Ovary (tissue), 9 donors: Measurements from ENCODE around the gene URM1. TPM values are rescaled to one million over a fixed set of nuclear protein-coding genes. Genes with fewer than 3 reads are reported as not detected.

Source experiments
- DNase-seq, 5 donors: peaks; one replicate each; pipeline ENCODE4 v3.0.0-alpha.2; 2019 to 2020
- H3K27ac ChIP-seq, 2 donors: fragments of 200-600 bp; one replicate each; pipeline versions ENCODE4 v1.5.1 to v1.8.0; 2019 to 2022
- H3K27me3 ChIP-seq: fragments of 200-600 bp; one replicate; pipeline ENCODE4 v1.8.0; 2022
- H3K36me3 ChIP-seq: fragments of 200-600 bp; sonication (generic); one replicate; pipeline ENCODE4 v1.5.1; 2019
- H3K4me1 ChIP-seq: one replicate; pipeline ENCODE4 v1.8.1; 2013; ENCODE audit warnings: mild to moderate bottlenecking, moderate library complexity; ENCODE audit not compliant: insufficient read depth
- H3K4me3 ChIP-seq: fragments of 200-600 bp; sonication (generic); one replicate; pipeline ENCODE4 v1.5.1; 2017
- H3K9me3 ChIP-seq, 2 donors: fragments of 200-600 bp in 1 of 2; sonication (generic) in 1 of 2; one replicate each; pipeline versions ENCODE4 v1.5.1 to v1.8.1; 2013 to 2019; ENCODE audit warnings: mild to moderate bottlenecking in 1 of 2, moderate library complexity in 1 of 2
- CTCF ChIP-seq, 3 donors: fragments of 450-650 bp in 2 of 3; fragments of 200-600 bp in 1 of 3; IDR thresholded peaks; one replicate each; pipeline versions ENCODE4 v1.5.1 to v1.8.0; 2016 to 2022; ENCODE audit warnings: antibody characterized with exemption in 3 of 3, mild to moderate bottlenecking in 1 of 3
- EP300 ChIP-seq: sonication (generic); formaldehyde crosslinking; IDR thresholded peaks from one replicate; pipeline ENCODE4 v1.6.1; 2017; ENCODE audit warnings: antibody characterized with exemption
- POLR2A ChIP-seq: fragments of 450-650 bp; IDR thresholded peaks from one replicate; pipeline ENCODE4 v1.6.1; 2017; ENCODE audit warnings: antibody characterized with exemption, mild to moderate bottlenecking, moderate library complexity
- WGBS, 3 donors: extraction: QIAGEN DNeasy Blood & Tissue Kit in 1 of 3; methylation state at CpG; one replicate each; pipeline versions ENCODE4 v1.1.5 to v1.1.7; 2013 to 2017; 5-methylcytosine and 5-hydroxymethylcytosine counted together
- intact Hi-C, 4 donors: fragments of 100-400 bp; cut with DNase I; formaldehyde crosslinking; loops; one replicate each; pipeline versions ENCODE4 v1.11.0 to v1.15.1; 2022 to 2023
- polyA plus RNA-seq, 2 donors: library from polyadenylated mRNA; stranded (reverse); fragments of 200-250 nt in 1 of 2; fragments of 350-450 nt in 1 of 2; fragmentation: Illumina TruSeq in 1 of 2; extraction: RNeasy Lipid Tissue Mini Kit (QIAGEN cat#74804) in 1 of 2; gene quantifications; one replicate each; pipeline ENCODE4 v1.2.3, GENCODE V29; 2013 to 2014
- total RNA-seq, 7 donors: library from RNA; depleted of rRNA in 2 of 7; stranded (reverse); fragments of >200 nt in 2 of 7; fragmentation: NEBNext Ultra II Directional in 3 of 7; extraction: Animal tissue kit (Norgen Biotek cat#: 25700) in 3 of 7; gene quantifications; one replicate each; pipeline versions ENCODE4 v1.1.0 to v1.2.4, GENCODE V29; 2016 to 2023
- donor health status: DM: no; HTN: no; CAD: no; lungs with moderate emphysema.
- donor health status: DM: no; HTN: no; CAD: no.
- donor health status: Bipolar disorder and iron deficiency.
- donor health status: DM: yes; HTN: yes; CAD: no.
- donor health status: DM: no; HTN: no; CAD: no.
- donor health status: DM: yes; HTN: yes; CAD: no.

The URM1 gene
- total and polyA plus RNA-seq, 9 donors, result 20.5 to 51.4 (median 36.0) TPM

DNA sequence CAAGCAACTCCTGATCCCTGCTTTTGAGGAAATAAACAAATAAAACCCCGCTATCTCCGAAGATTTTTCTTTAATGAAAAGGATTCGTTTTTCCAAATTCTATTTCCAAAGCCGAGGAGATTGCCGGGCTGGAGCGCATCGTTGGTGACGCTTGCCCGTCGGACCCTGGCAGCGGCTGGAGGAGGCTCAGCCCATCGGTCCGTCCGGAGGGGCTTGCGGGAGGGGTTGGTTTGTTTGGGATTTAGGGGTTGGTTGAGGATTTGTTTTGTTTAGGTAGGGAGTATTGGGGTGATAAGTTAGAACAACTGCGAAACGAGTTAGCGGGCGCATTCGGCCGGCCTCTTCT is 20.8 kb downstream of the URM1 start:
- Histone ChIP-seq H3K4me1 (no peaks in the 10 kb centered on the region), H3K27ac (no peak overlapping the region), H3K36me3 (no peaks in the 10 kb centered on the region), H3K27me3 (no peaks in the 10 kb centered on the region), H3K4me3 (no peak overlapping the region), H3K9me3 (no peaks in the 10 kb centered on the region)
- intact Hi-C loops, result no loop called here
- TF ChIP-seq POLR2A (no peak), CTCF (IDR thresholded peaks at IDR 0.05) (no peak), EP300 (no peak)
- 89 to 92% (median 89%) methylated on average over 21 of the region's 21 CpGs for WGBS, 3 donors
- no peak for DNase-seq

DNA sequence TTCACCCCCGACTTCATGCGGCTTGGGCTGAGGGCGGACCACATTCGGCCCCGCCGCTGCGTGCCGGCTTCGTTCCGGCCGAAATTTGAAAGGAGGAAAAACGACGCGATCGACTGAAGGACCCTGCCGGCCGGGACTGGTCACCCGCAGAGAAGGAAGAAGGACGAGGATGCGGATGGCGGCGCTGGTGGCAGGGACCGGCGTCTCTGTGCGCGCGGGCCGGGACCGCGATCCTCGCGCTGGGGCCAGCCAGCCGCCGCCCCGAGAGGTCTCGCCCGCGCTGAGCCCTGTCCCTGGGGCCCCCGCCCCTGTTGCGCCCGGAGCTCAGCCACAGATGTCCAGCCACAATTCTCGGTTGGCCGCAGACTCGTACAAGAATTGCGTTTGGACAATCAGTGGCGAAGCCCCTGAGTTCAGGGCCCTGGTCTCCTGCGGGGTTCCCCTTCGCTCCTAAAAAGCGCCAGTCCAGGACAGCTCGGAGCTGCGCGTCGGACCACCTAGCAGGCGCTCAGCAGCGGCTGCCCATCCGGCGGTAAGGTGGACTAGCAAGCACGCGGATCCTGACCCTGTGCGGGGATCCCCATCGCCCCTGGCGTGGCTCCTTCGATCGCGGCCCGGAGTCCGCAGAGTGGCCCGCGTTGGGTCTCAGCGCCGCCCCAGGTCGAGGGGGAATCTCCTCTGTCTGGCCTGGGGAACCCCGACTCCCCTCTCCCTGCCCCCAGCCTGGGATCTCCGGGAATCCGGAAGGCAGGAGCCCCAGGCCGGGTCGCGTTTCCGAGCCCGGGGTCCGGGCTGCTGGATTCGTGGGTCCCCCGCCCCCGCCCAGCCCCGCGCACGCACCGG is 21.3 kb downstream of the URM1 start:
- Histone ChIP-seq H3K27me3 (no peaks in the 10 kb centered on the region), H3K9me3 (no peaks in the 10 kb centered on the region), H3K4me3 (no peak overlapping the region), H3K4me1 (no peaks in the 10 kb centered on the region), H3K36me3 (no peaks in the 10 kb centered on the region), H3K27ac (no peak overlapping the region)
- TF ChIP-seq CTCF (IDR thresholded peaks at IDR 0.05), result no peak
- TF ChIP-seq EP300, result no peak
- TF ChIP-seq POLR2A, result no peak
- DNase-seq, result no peak
- intact Hi-C loops, result no loop called here
- WGBS, 3 donors, result 85 to 86% (median 85%) methylated on average over 68 to 88 of the region's 88 CpGs

DNA sequence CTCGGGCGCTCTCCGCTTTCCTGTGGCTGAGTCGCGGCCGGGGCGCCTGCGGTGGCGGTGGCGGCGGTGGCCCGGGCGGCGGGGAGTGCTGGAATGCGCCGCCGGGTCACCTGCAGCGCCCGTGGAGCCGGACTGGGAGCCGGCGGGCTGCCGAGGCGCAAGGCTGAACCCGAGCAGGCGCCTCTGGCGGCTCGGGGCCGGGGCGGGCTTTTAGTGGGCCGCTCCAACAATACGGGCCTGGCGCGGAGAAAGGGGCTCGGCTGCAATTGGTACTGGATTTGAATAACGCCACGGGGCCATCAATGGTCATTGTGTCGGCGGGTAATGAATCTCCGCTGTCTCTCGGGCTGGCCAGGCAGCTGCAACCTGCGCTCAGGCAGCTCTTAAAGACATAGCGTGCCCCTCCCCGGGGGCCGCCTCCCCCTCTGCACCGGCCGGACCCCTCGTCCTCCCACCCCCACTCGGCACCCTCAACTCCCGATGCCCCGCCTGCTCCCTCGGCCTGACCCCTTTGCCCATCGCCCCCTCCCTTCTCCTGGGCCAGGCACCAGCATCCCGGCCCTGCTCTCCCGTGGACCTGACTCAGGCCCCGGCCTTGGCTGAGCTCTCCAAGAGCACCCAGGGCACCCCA is 22.1 kb downstream of the URM1 start:
- Histone ChIP-seq H3K36me3 (no peaks in the 10 kb centered on the region), H3K9me3 (no peaks in the 10 kb centered on the region), H3K27me3 (no peaks in the 10 kb centered on the region), H3K4me1 (no peaks in the 10 kb centered on the region), H3K4me3 (no peak overlapping the region), H3K27ac (no peak overlapping the region)
- 73 to 78% (median 73%) methylated on average over 47 to 56 of the region's 56 CpGs for WGBS, 3 donors
- intact Hi-C loops, result no loop called here
- no peak for DNase-seq
- TF ChIP-seq CTCF (IDR thresholded peaks at IDR 0.05), result no peak
- TF ChIP-seq EP300, result no peak
- no peak for TF ChIP-seq POLR2A

DNA sequence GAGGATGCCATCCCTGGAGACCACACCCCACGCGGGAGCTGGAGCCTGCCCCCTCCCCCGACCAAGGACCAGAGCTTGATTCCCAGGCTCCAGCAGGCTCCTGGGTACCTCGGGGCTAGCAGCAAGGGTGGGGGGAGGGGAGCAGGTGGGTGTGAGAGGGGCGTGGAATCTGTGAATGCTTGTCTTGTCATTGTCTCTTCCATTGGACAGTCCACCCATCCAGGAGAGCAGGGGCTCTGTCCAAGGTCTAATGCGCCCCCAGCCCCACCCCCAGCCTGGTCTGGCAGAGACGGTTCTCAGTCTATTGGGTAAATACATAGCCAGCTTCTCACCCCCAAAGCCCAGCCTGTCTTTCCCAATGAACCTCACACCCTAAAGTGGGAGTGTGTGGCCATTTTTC is 22.8 kb downstream of the URM1 start:
- Histone ChIP-seq H3K4me1 (no peaks in the 10 kb centered on the region), H3K4me3 (no peak overlapping the region), H3K9me3 (no peaks in the 10 kb centered on the region), H3K36me3 (no peaks in the 10 kb centered on the region), H3K27ac (no peak overlapping the region), H3K27me3 (no peaks in the 10 kb centered on the region)
- 47 to 59% (median 50%) methylated on average over 7 of the region's 7 CpGs for WGBS, 3 donors
- TF ChIP-seq CTCF (IDR thresholded peaks at IDR 0.05) (no peak), POLR2A (no peak), EP300 (no peak)
- intact Hi-C loops, result no loop called here
- DNase-seq, result no peak
